Measurements from ENCODE around the gene SARS1. TPM values are rescaled to one million over a fixed set of nuclear protein-coding genes. Genes with fewer than 3 reads are reported as not detected.
A peak's percentile ranks its signal among the peaks of the same experiment; 100 is the strongest.

The SARS1 gene
- total RNA-seq, 1 donor from 2014 or later, result 156 TPM

DNA sequence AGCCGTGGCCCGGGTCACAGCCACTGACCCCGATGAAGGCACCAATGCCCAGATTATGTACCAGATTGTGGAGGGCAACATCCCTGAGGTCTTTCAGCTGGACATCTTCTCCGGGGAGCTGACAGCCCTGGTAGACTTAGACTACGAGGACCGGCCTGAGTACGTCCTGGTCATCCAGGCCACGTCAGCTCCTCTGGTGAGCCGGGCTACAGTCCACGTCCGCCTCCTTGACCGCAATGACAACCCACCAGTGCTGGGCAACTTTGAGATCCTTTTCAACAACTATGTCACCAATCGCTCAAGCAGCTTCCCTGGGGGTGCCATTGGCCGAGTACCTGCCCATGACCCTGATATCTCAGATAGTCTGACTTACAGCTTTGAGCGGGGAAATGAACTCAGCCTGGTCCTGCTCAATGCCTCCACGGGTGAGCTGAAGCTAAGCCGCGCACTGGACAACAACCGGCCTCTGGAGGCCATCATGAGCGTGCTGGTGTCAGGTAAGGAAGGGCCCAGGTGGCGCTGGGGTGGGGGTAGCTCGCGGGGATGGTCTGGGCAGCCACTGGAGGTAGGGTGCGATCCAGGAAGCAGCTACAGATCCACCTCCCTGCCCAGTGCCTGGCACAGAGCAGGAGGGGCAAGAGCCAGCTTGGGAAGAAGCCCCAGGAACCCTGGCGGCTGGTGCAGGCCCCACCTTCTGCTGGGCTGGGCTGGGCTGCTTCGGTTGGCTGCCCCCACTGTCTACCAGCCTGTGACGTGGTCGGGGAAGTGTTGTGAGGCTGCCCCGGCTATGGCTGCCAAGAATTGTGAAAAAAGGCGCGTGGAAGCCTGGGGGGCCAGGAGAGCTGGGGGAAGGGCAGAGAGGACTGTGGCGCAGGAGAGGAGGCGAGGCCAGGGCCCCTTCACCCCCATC is 39.4 kb downstream of the SARS1 start:
- Mint-ChIP-seq H3K4me1 (peaks cover 74% of the 10 kb centered on the region), H3K27ac (ENCODE audit: unreplicated experiment) (peak overlapping the region; percentile 98), H3K9me3 (no peaks in the 10 kb centered on the region), H3K36me3 (ENCODE audit: low read depth) (peaks cover 20% of the 10 kb centered on the region), H3K27me3 (ENCODE audit: low read depth) (no peaks in the 10 kb centered on the region), H3K4me3 (peak overlapping the region; percentile 91)
- no peak for DNase-seq (ENCODE audit: low read depth, low spot score)
- no peak for TF ChIP-seq CTCF (conservative IDR thresholded peaks at IDR 0.05)

- peaks cover 20% of the 10 kb centered on the region for H3K36me3 Mint-ChIP-seq (ENCODE audit: low read depth)
- H3K4me1 Mint-ChIP-seq, result peaks cover 72% of the 10 kb centered on the region
- DNase-seq (ENCODE audit: low read depth, low spot score), result peak; percentile 61
- peak overlapping the region; percentile 91 for H3K4me3 Mint-ChIP-seq
- TF ChIP-seq CTCF (conservative IDR thresholded peaks at IDR 0.05), result no peak
- H3K9me3 Mint-ChIP-seq, result no peaks in the 10 kb centered on the region
- H3K27ac Mint-ChIP-seq (ENCODE audit: unreplicated experiment), result peak overlapping the region; percentile 98
- no peaks in the 10 kb centered on the region for H3K27me3 Mint-ChIP-seq (ENCODE audit: low read depth)
These were observed 40.3 kb downstream of the SARS1 start for GRCh38 chr1:109253803-109254620.

DNA sequence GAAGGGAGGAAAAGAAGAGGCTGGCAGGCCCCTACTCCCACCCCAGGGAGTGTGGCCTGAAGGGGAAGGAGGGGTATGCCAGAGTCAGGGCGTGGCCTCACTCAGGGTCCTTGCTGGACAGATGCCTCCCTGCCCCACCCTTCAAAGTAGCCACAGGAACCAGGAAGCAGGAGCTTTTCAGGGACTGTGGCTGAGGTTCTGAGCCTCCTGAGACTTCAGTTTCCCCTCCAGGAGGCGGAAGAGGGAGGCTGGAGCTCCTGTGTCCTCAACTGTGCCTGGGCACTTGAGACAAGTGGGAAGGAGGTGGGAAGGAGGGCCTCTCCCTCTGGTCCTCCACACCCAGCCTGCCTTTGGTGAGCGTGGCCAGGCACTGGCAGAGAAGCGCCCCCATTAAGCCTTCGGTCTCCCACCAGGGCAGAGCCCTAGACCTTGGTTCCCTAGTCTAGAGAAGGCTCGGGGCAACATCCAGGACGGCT is 40.9 kb downstream of the SARS1 start:
- Mint-ChIP-seq H3K4me3 (peak overlapping the region; percentile 91), H3K36me3 (ENCODE audit: low read depth) (peaks cover 23% of the 10 kb centered on the region), H3K27me3 (ENCODE audit: low read depth) (no peaks in the 10 kb centered on the region), H3K4me1 (peaks cover 76% of the 10 kb centered on the region), H3K9me3 (no peaks in the 10 kb centered on the region), H3K27ac (ENCODE audit: unreplicated experiment) (peak overlapping the region; percentile 98)
- DNase-seq (ENCODE audit: low read depth, low spot score), result no peak
- peak; percentile 4 for TF ChIP-seq CTCF (conservative IDR thresholded peaks at IDR 0.05)

DNA sequence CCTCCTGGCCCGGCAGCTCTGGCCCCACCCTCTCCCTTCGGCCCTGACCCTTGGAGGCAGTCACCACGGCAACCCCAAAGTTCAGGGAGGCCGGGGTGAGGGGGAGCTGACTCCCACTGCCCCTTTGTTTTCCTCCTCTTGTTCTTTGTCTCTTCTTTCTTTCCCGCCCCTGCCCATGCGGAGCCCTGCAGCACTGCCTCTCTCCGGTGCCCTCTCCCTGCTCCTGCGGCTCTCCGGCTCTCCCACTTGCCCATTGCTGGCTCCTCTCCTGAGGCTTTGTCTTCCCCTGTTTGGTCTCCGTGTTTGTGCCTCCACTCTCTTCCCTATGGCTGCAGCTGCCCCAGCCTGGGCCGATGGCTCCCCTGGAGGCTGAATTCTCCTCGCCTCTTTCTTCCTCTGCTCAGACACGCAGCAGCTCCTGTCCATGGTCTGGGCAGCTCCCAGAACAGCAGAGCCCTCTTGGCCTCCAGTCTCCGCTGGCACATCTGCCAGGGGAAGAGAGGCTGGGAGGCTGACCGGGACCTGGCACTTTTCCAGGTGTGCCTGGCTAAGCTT is 41.5 kb downstream of the SARS1 start:
- Mint-ChIP-seq H3K27ac (ENCODE audit: unreplicated experiment) (peak overlapping the region; percentile 98), H3K36me3 (ENCODE audit: low read depth) (peaks cover 23% of the 10 kb centered on the region), H3K4me1 (peaks cover 81% of the 10 kb centered on the region), H3K4me3 (peak overlapping the region; percentile 86), H3K27me3 (ENCODE audit: low read depth) (no peaks in the 10 kb centered on the region), H3K9me3 (no peaks in the 10 kb centered on the region)
- no peak for TF ChIP-seq CTCF (conservative IDR thresholded peaks at IDR 0.05)
- DNase-seq (ENCODE audit: low read depth, low spot score), result peak; percentile 62

GRCh38 chr1:109255678-109256077 is 42.0 kb downstream of the SARS1 start:
- Mint-ChIP-seq H3K27ac (ENCODE audit: unreplicated experiment) (peak overlapping the region; percentile 98), H3K4me3 (peak overlapping the region; percentile 86), H3K9me3 (no peaks in the 10 kb centered on the region), H3K36me3 (ENCODE audit: low read depth) (peaks cover 23% of the 10 kb centered on the region), H3K4me1 (peaks cover 84% of the 10 kb centered on the region), H3K27me3 (ENCODE audit: low read depth) (no peaks in the 10 kb centered on the region)
- TF ChIP-seq CTCF (conservative IDR thresholded peaks at IDR 0.05), result no peak
- DNase-seq (ENCODE audit: low read depth, low spot score), result no peak
